CD4-positive, alpha-beta T cell (primary cell): ENCODE results near the gene CDKN2A. TPM values are rescaled to one million over a fixed set of nuclear protein-coding genes. Genes with fewer than 3 reads are reported as not detected.
A peak's percentile ranks its signal among the peaks of the same experiment; 100 is the strongest.

Source experiments
- ATAC-seq: fragments of 200-7000 bp; cut with Tn5 transposase; one replicate; pipeline ENCODE4 v1.10.0; 2022; ENCODE audit warnings: mild to moderate bottlenecking; ENCODE audit not compliant: poor library complexity
- CTCF ChIA-PET: fragments of 350-600 bp; sonication (Branson Sonifier 250); formaldehyde crosslinking; loops from one replicate; lab custom pipeline; 2021; ENCODE audit warnings: antibody characterized with exemption, inconsistent platforms; lab: Charles Lee
- POLR2A ChIA-PET: fragments of 350-600 bp; sonication (Branson Sonifier 250); formaldehyde crosslinking; loops from one replicate; lab custom pipeline; 2021; ENCODE audit warnings: antibody characterized with exemption, inconsistent platforms; lab: Charles Lee
- DNase-seq, 14 experiments: peaks; one replicate each; pipeline ENCODE4 v3.0.0-alpha.2; 2013 to 2020; ENCODE audit warnings: mixed read lengths in 2 of 14
- H3K27ac ChIP-seq, 2 donors: one replicate each; pipeline versions ENCODE4 v1.5.1 to v1.7.0; 2013; ENCODE audit warnings: low read length in 2 of 2, low read depth in 1 of 2, mild to moderate bottlenecking in 1 of 2
- H3K27me3 ChIP-seq, 2 experiments: 1 replicate in 1 of 2; 2 replicates in 1 of 2; pipeline versions ENCODE4 v1.6.1 to v1.7.0; 2013; ENCODE audit warnings: low read length in 2 of 2, control low read depth in 1 of 2, mild to moderate bottlenecking in 1 of 2, moderate library complexity in 1 of 2; ENCODE audit not compliant: insufficient read depth in 2 of 2, control insufficient read depth in 1 of 2
- H3K36me3 ChIP-seq: one replicate; pipeline ENCODE4 v1.6.1; 2013; ENCODE audit warnings: low read length, control low read depth; ENCODE audit not compliant: insufficient read depth
- H3K4me1 ChIP-seq: one replicate; pipeline ENCODE4 v1.6.1; 2013; ENCODE audit warnings: low read length, control low read depth; ENCODE audit not compliant: insufficient read depth
- H3K4me3 ChIP-seq: one replicate; pipeline ENCODE4 v1.5.1; 2013; ENCODE audit warnings: mild to moderate bottlenecking, low read length, moderate library complexity
- H3K9me3 ChIP-seq, 2 experiments: 1 replicate in 1 of 2; 2 replicates in 1 of 2; pipeline versions ENCODE4 v1.6.1 to v1.7.0; 2013; ENCODE audit warnings: low read length in 2 of 2, mild to moderate bottlenecking in 2 of 2, control low read depth in 1 of 2, moderate library complexity in 1 of 2; ENCODE audit not compliant: control insufficient read depth in 1 of 2, insufficient read depth in 1 of 2
- H3K27ac Mint-ChIP-seq: one replicate; pipeline ENCODE4 v1.8.0; 2020; ENCODE audit warnings: mixed read lengths
- H3K27me3 Mint-ChIP-seq: one replicate; pipeline ENCODE4 v1.8.0; 2021; ENCODE audit warnings: mixed read lengths
- H3K36me3 Mint-ChIP-seq: one replicate; pipeline ENCODE4 v1.8.0; 2021; ENCODE audit warnings: low read depth, mixed read lengths
- H3K4me1 Mint-ChIP-seq: one replicate; pipeline ENCODE4 v1.8.0; 2021; ENCODE audit warnings: low read depth, mixed read lengths
- H3K4me3 Mint-ChIP-seq: one replicate; pipeline ENCODE4 v1.8.0; 2020; ENCODE audit warnings: mild to moderate bottlenecking, mixed read lengths
- H3K9me3 Mint-ChIP-seq: one replicate; pipeline ENCODE4 v1.8.0; 2020; ENCODE audit warnings: mixed read lengths
- intact Hi-C, 2 experiments: fragments of 100-400 bp; cut with DNase I in 1 of 2; cut with micrococcal nuclease in 1 of 2; formaldehyde crosslinking; loops; one replicate each; pipeline versions ENCODE4 v1.15.1 to v1.9.0; 2023 to 2025; cut with DNase I, micrococcal nuclease
- total RNA-seq, 174 experiments: library from RNA in 2 of 174; stranded (reverse) in 2 of 174; gene quantifications; one replicate each; pipeline ENCODE4 v1.2.3 and lab custom pipeline; 2021 to 2026
- TF ChIP-seq, protein P1 (sequence below): fragments of 200-600 bp; IDR thresholded peaks from one replicate; pipeline ENCODE4 v1.8.0; 2022; ENCODE audit warnings: antibody characterized with exemption, mild to moderate bottlenecking

CDKN2A gene
- total RNA-seq, 2 experiments from 2014 or later, result 0.71 to 0.89 TPM

GRCh38 chr9:22005021-22005701 is 11.0 kb upstream of the CDKN2A start:
- Histone ChIP-seq H3K4me1 (peaks cover 25% of the 10 kb centered on the region), H3K27me3 (peaks cover 41 to 88% of the 10 kb centered on the region in 2 experiments), H3K36me3 (no peaks in the 10 kb centered on the region), H3K4me3 (no peak overlapping the region), H3K27ac (no peak overlapping the region), H3K9me3 (peaks cover 0 to 15% of the 10 kb centered on the region in 2 experiments)
- CTCF ChIA-PET, result interaction anchor here (0.6 kb wide), 1 partner anchor 539 kb away, joined by 4 read pairs; no protein-coding TSS in a partner anchor
- ATAC-seq (peak; percentile 28), DNase-seq (peak in 4 of 14 experiments; percentile 3 to 54 (median 38))
- Mint-ChIP-seq H3K9me3 (no peaks in the 10 kb centered on the region), H3K27ac (no peak overlapping the region), H3K4me3 (no peak overlapping the region), H3K27me3 (peaks cover 92% of the 10 kb centered on the region), H3K36me3 (no peaks in the 10 kb centered on the region), H3K4me1 (peaks cover 23% of the 10 kb centered on the region)
- POLR2A ChIA-PET, result no interaction called here
- TF ChIP-seq, protein P1, sequence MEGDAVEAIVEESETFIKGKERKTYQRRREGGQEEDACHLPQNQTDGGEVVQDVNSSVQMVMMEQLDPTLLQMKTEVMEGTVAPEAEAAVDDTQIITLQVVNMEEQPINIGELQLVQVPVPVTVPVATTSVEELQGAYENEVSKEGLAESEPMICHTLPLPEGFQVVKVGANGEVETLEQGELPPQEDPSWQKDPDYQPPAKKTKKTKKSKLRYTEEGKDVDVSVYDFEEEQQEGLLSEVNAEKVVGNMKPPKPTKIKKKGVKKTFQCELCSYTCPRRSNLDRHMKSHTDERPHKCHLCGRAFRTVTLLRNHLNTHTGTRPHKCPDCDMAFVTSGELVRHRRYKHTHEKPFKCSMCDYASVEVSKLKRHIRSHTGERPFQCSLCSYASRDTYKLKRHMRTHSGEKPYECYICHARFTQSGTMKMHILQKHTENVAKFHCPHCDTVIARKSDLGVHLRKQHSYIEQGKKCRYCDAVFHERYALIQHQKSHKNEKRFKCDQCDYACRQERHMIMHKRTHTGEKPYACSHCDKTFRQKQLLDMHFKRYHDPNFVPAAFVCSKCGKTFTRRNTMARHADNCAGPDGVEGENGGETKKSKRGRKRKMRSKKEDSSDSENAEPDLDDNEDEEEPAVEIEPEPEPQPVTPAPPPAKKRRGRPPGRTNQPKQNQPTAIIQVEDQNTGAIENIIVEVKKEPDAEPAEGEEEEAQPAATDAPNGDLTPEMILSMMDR, result no peak
- intact Hi-C loops, result loop anchor here in 1 of 2 experiments (5.0 kb wide), 1 partner anchor 33 kb away; no protein-coding TSS in a partner anchor

DNA sequence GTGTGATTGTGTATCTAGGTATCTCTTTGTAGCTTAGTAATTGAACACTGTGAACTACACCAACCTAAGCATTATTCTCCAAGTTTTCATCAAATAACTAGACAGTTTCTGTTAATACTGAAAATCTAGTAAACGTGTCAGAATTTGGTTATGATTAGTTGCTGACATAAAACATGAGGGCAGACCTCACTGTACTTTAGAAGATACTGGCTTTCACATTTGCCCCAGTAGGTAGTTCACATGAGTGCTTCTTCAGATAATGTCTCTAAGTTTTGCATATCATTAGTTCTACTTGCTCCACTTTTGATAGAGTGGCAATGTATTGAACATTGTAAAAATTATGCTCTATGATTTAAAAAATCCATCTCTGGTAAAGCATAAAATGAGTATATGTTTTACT is 7.8 kb upstream of the CDKN2A start:
- no peak overlapping the region for H3K4me3 ChIP-seq
- ChIA-PET CTCF (no interaction called here), POLR2A (no interaction called here)
- TF ChIP-seq, protein P1, result no peak
- H3K27me3 ChIP-seq, result peaks cover 26 to 58% of the 10 kb centered on the region in 2 experiments
- H3K27ac Mint-ChIP-seq, result no peak overlapping the region
- peaks cover 72% of the 10 kb centered on the region for H3K27me3 Mint-ChIP-seq
- H3K4me3 Mint-ChIP-seq, result no peak overlapping the region
- H3K9me3 Mint-ChIP-seq, result no peaks in the 10 kb centered on the region
- ATAC-seq (no peak), DNase-seq (no peak)
- peaks cover 8% of the 10 kb centered on the region for H3K4me1 Mint-ChIP-seq
- peaks cover 0 to 6% of the 10 kb centered on the region in 2 experiments for H3K9me3 ChIP-seq
- intact Hi-C loops, result loop anchor here in 1 of 2 experiments (5.0 kb wide), 1 partner anchor 35 kb away; no protein-coding TSS in a partner anchor
- H3K4me1 ChIP-seq, result peaks cover 12% of the 10 kb centered on the region
- no peak overlapping the region for H3K27ac ChIP-seq
- no peaks in the 10 kb centered on the region for H3K36me3 Mint-ChIP-seq
- no peaks in the 10 kb centered on the region for H3K36me3 ChIP-seq

- peaks cover 0 to 23% of the 10 kb centered on the region in 2 experiments for H3K27me3 ChIP-seq
- Mint-ChIP-seq H3K36me3 (peaks cover 10% of the 10 kb centered on the region), H3K27ac (no peak overlapping the region), H3K9me3 (no peaks in the 10 kb centered on the region), H3K4me3 (peak overlapping the region; percentile 14), H3K27me3 (peaks cover 64% of the 10 kb centered on the region), H3K4me1 (peaks cover 11% of the 10 kb centered on the region)
- TF ChIP-seq, protein P1, result no peak
- H3K4me3 ChIP-seq, result no peak overlapping the region
- H3K4me1 ChIP-seq, result peaks cover 20% of the 10 kb centered on the region
- H3K27ac ChIP-seq, result no peak overlapping the region
- ATAC-seq, result no peak
- intact Hi-C loops, result no loop called here
- DNase-seq, result no peak
- no peaks in the 10 kb centered on the region for H3K9me3 ChIP-seq
- H3K36me3 ChIP-seq, result no peaks in the 10 kb centered on the region
- CTCF ChIA-PET, result interaction anchor here (1.0 kb wide), 1 partner anchor 11 kb away, joined by 3 read pairs; no protein-coding TSS in a partner anchor
- POLR2A ChIA-PET, result interaction anchor here (0.9 kb wide), 1 partner anchor 9 kb away, joined by 3 read pairs; no protein-coding TSS in a partner anchor
These were observed 3.8 kb upstream of the CDKN2A start for GRCh38 chr9:21998026-21998425.
